Activated CD8-positive, alpha-beta memory T cell treated with anti-CD3 and anti-CD28 coated beads, Interleukin-2, amount 50 U/mL, for 24 hours (primary cell): ENCODE data around the gene TBATA.
A peak's percentile ranks its signal among the peaks of the same experiment; 100 is the strongest.

Source experiments
- DNase-seq: peaks from one replicate; pipeline ENCODE4 v3.0.0-alpha.2; 2020; ENCODE audit errors: extremely low read depth

Gene TBATA

GRCh38 chr10:70785190-70785589 lies at the start of gene TBATA:
TSS of gene TBATA (minus strand) at chr10:70785377. CDS start at chr10:70783379, 1,998 bp downstream.
- no peak for DNase-seq

GRCh38 chr10:70834441-70835151 lies 49.4 kb upstream of the TBATA start:
- no peak for DNase-seq

- no peak for DNase-seq
These were observed 48.8 kb upstream of the TBATA start for GRCh38 chr10:70834021-70834420.

GRCh38 chr10:70833601-70834000 lies 48.4 kb upstream of the TBATA start:
- no peak for DNase-seq

- DNase-seq, result no peak
These were observed 47.8 kb upstream of the TBATA start for GRCh38 chr10:70832852-70833528.

- DNase-seq, result no peak
These were observed 47.0 kb upstream of the TBATA start for GRCh38 chr10:70832221-70832620.

- no peak for DNase-seq
These were observed 45.0 kb upstream of the TBATA start for GRCh38 chr10:70830164-70830563.

- DNase-seq, result no peak
These were observed 44.4 kb upstream of the TBATA start for GRCh38 chr10:70829543-70829942.

GRCh38 chr10:70828923-70829322 lies 43.7 kb upstream of the TBATA start:
- DNase-seq, result no peak

GRCh38 chr10:70827086-70827757 lies 42.0 kb upstream of the TBATA start:
- DNase-seq, result no peak

GRCh38 chr10:70822076-70822820 lies 37.1 kb upstream of the TBATA start:
- DNase-seq, result no peak

- DNase-seq, result no peak
These were observed 36.0 kb upstream of the TBATA start for GRCh38 chr10:70820976-70821750.

GRCh38 chr10:70816220-70816894 lies 31.2 kb upstream of the TBATA start:
- no peak for DNase-seq

- peak; percentile 61 for DNase-seq
These were observed 30.5 kb upstream of the TBATA start, which contains the start of gene SGPL1 for GRCh38 chr10:70815504-70816219. TSS of gene SGPL1 (plus strand) at chr10:70815948. CDS start at chr10:70816854, 906 bp downstream.

- no peak for DNase-seq
These were observed 28.9 kb upstream of the TBATA start for GRCh38 chr10:70814126-70814525.

GRCh38 chr10:70812814-70813213 lies 27.6 kb upstream of the TBATA start:
- no peak for DNase-seq

GRCh38 chr10:70811881-70812280 lies 26.7 kb upstream of the TBATA start:
- no peak for DNase-seq

GRCh38 chr10:70810967-70811366 lies 25.8 kb upstream of the TBATA start:
- DNase-seq, result no peak

- DNase-seq, result no peak
These were observed 24.5 kb upstream of the TBATA start for GRCh38 chr10:70809726-70810125.

- DNase-seq, result no peak
These were observed 23.9 kb upstream of the TBATA start for GRCh38 chr10:70809011-70809611.
